HCT116 (cell line): ENCODE measurements around the gene CTBP1. TPM values are rescaled to one million over a fixed set of nuclear protein-coding genes. Genes with fewer than 3 reads are reported as not detected.

Source experiments
- ATAC-seq: fragments of 200-7000 bp; cut with Tn5 transposase; 2 replicates; pipeline ENCODE4 v1.9.1; 2020; ENCODE audit warnings: mild to moderate bottlenecking, moderate library complexity
- BruUV-seq: library from RNA; stranded (reverse); fragments of 400-500 nt; replicated peaks from 2 replicates; lab custom pipeline; 2021; lab: Mats Ljungman, UMichigan
- CTCF ChIA-PET: fragments of 300-600 bp; sonication (Branson Sonifier 250); formaldehyde crosslinking; loops from one replicate; lab custom pipeline; 2021; ENCODE audit warnings: antibody characterized with exemption; lab: Charles Lee
- POLR2A ChIA-PET: fragments of 300-600, 350-600 bp; sonication (Branson Sonifier 250); formaldehyde crosslinking; loops from one replicate; lab custom pipeline; 2021; ENCODE audit warnings: antibody characterized with exemption; lab: Charles Lee
- RAD21 ChIA-PET, 2 experiments: fragments of 300-600 bp; sonication (Branson Sonifier 250); formaldehyde crosslinking; loops; one replicate each; lab custom pipeline; 2023; ENCODE audit warnings: low total read pairs in 2 of 2; ENCODE audit not compliant: uncharacterized antibody in 2 of 2, unreplicated experiment in 2 of 2, low non-redundant PET in 1 of 2; lab: Charles Lee
- DNase-seq: peaks from one replicate; pipeline ENCODE4 v3.0.0-alpha.2; 2010; ENCODE audit warnings: low read depth, low spot score
- H2AFZ ChIP-seq: fragments of 200-600 bp; shearing (Covaris generic), sonication (generic); 2 replicates; pipeline ENCODE4 v1.6.1; 2017; ENCODE audit warnings: low read depth, mixed run types, mixed read lengths, antibody characterized with exemption, low read length; ENCODE audit not compliant: poor library complexity, severe bottlenecking
- H3K27ac ChIP-seq: 2 replicates; pipeline ENCODE4 v1.5.1; 2012; ENCODE audit warnings: low read depth, low read length
- H3K27me3 ChIP-seq: fragments of 200-600 bp; sonication (generic); 2 replicates; pipeline ENCODE4 v1.6.1; 2016; ENCODE audit warnings: mixed run types, low read length, mixed read lengths; ENCODE audit not compliant: insufficient read depth
- H3K36me3 ChIP-seq, 2 experiments: fragments of 200-500 bp in 1 of 2; fragments of 200-600 bp in 1 of 2; sonication (Bioruptor generic) in 1 of 2; sonication (generic) in 1 of 2; 2 replicates each; pipeline versions ENCODE4 v1.5.1 to v1.6.1; 2014 to 2016; ENCODE audit warnings: low read length in 2 of 2, inconsistent platforms in 1 of 2, mixed read lengths in 1 of 2, mixed run types in 1 of 2; ENCODE audit not compliant: insufficient read depth in 2 of 2, control insufficient read depth in 1 of 2
- H3K4me1 ChIP-seq, 2 experiments: fragments of 200-600 bp in 1 of 2; sonication (generic) in 1 of 2; 2 replicates each; pipeline versions ENCODE4 v1.5.1 to v1.6.1; 2012 to 2017; ENCODE audit warnings: low read length in 2 of 2, inconsistent platforms in 1 of 2, mild to moderate bottlenecking in 1 of 2, mixed read lengths in 1 of 2, mixed run types in 1 of 2, moderate library complexity in 1 of 2; ENCODE audit not compliant: insufficient read depth in 2 of 2, control insufficient read depth in 1 of 2
- H3K4me2 ChIP-seq: fragments of 200-600 bp; sonication (generic); 2 replicates; pipeline ENCODE4 v1.6.1; 2017; ENCODE audit warnings: mixed run types, low read length, mixed read lengths
- H3K4me3 ChIP-seq, 2 experiments: fragments of 200-600 bp in 1 of 2; sonication (generic) in 1 of 2; replicated peaks in 1 of 2; 2 replicates each; pipeline ENCODE4 v1.5.1; 2011 to 2016; ENCODE audit warnings: low read length in 2 of 2, control low read depth in 1 of 2, low read depth in 1 of 2, mild to moderate bottlenecking in 1 of 2, mixed read lengths in 1 of 2, mixed run types in 1 of 2
- H3K79me2 ChIP-seq: fragments of 200-600 bp; sonication (generic); 2 replicates; pipeline ENCODE4 v1.6.1; 2017; ENCODE audit warnings: mild to moderate bottlenecking, mixed run types, low read length, moderate library complexity, mixed read lengths; ENCODE audit not compliant: insufficient read depth
- H3K9ac ChIP-seq: fragments of 200-600 bp; sonication (generic); 2 replicates; pipeline ENCODE4 v1.6.1; 2016; ENCODE audit warnings: low read length, mixed read lengths
- H3K9me2 ChIP-seq: fragments of 200-600 bp; sonication (generic), shearing (Covaris generic); 2 replicates; pipeline ENCODE4 v1.6.1; 2017; ENCODE audit warnings: mixed run types, mild to moderate bottlenecking, moderate library complexity; ENCODE audit not compliant: insufficient read depth
- H3K9me3 ChIP-seq, 2 experiments: fragments of 200-500 bp in 1 of 2; fragments of 200-600 bp in 1 of 2; sonication (Bioruptor generic) in 1 of 2; sonication (generic) in 1 of 2; 2 replicates each; pipeline ENCODE4 v1.6.1; 2014 to 2017; ENCODE audit warnings: low read length in 2 of 2, mixed read lengths in 2 of 2, inconsistent platforms in 1 of 2, low read depth in 1 of 2, mild to moderate bottlenecking in 1 of 2, mixed run types in 1 of 2, moderate library complexity in 1 of 2; ENCODE audit not compliant: control insufficient read depth in 1 of 2, insufficient read depth in 1 of 2
- H4K20me1 ChIP-seq: fragments of 200-600 bp; sonication (generic), shearing (Covaris generic); 2 replicates; pipeline ENCODE4 v1.6.1; 2017; ENCODE audit warnings: mixed run types, mild to moderate bottlenecking, moderate library complexity; ENCODE audit not compliant: insufficient read depth
- ATF3 ChIP-seq: IDR thresholded peaks from 2 replicates; pipeline ENCODE4 v1.6.1; 2012
- CBX3 ChIP-seq: IDR thresholded peaks from 2 replicates; pipeline ENCODE4 v1.6.1; 2012; ENCODE audit warnings: low read depth
- CEBPB ChIP-seq: IDR thresholded peaks from 2 replicates; pipeline ENCODE4 v1.6.1; 2012; ENCODE audit warnings: low read depth
- EGR1 ChIP-seq: IDR thresholded peaks from 2 replicates; pipeline ENCODE4 v1.6.1; 2012; ENCODE audit warnings: low read depth
- ELF1 ChIP-seq: IDR thresholded peaks from 2 replicates; pipeline ENCODE4 v1.6.1; 2012; ENCODE audit warnings: low read depth, borderline replicate concordance
- EZH2 ChIP-seq: fragments of 200-600 bp; sonication (generic); IDR thresholded peaks from 2 replicates; pipeline ENCODE4 v1.6.1; 2017; ENCODE audit warnings: antibody characterized with exemption, mixed run types
- EZH2phosphoT487 ChIP-seq: fragments of 200-600 bp; IDR thresholded peaks from 2 replicates; pipeline ENCODE4 v1.6.1; 2018; ENCODE audit warnings: antibody characterized with exemption, borderline replicate concordance
- JUND ChIP-seq: IDR thresholded peaks from 2 replicates; pipeline ENCODE4 v1.6.1; 2012
- MAX ChIP-seq: IDR thresholded peaks from 2 replicates; pipeline ENCODE4 v1.6.1; 2012
- POLR2A ChIP-seq: IDR thresholded peaks from 2 replicates; pipeline ENCODE4 v1.7.0; 2011; ENCODE audit warnings: borderline replicate concordance; ENCODE audit not compliant: insufficient read depth, insufficient read length; ENCODE audit errors: extremely low read depth
- POLR2AphosphoS5 ChIP-seq: IDR thresholded peaks from 2 replicates; pipeline ENCODE4 v1.6.1; 2011; ENCODE audit warnings: mild to moderate bottlenecking, low read depth, low read length, moderate library complexity
- RAD21 ChIP-seq: IDR thresholded peaks from 2 replicates; pipeline ENCODE4 v1.6.1; 2012; ENCODE audit warnings: low read depth, mild to moderate bottlenecking
- REST ChIP-seq: IDR thresholded peaks from 2 replicates; pipeline ENCODE4 v1.6.1; 2012; ENCODE audit warnings: low read depth
- SIN3A ChIP-seq: IDR thresholded peaks from 2 replicates; pipeline ENCODE4 v1.6.1; 2012; ENCODE audit warnings: low read depth
- SRF ChIP-seq: IDR thresholded peaks from 2 replicates; pipeline ENCODE4 v1.6.1; 2012; ENCODE audit warnings: low read depth
- TCF7L2 ChIP-seq: IDR thresholded peaks from 2 replicates; pipeline ENCODE4 v1.7.0; 2011; ENCODE audit warnings: borderline replicate concordance, inconsistent platforms; ENCODE audit not compliant: insufficient read depth, insufficient read length; ENCODE audit errors: extremely low read depth
- YY1 ChIP-seq: IDR thresholded peaks from 2 replicates; pipeline ENCODE4 v1.6.1; 2011; ENCODE audit warnings: low read length, low read depth, moderate library complexity, mild to moderate bottlenecking; ENCODE audit not compliant: insufficient replicate concordance; ENCODE audit errors: extremely low read depth
- ZBTB33 ChIP-seq: IDR thresholded peaks from 2 replicates; pipeline ENCODE4 v1.6.1; 2011; ENCODE audit warnings: mild to moderate bottlenecking, low read length, moderate library complexity; ENCODE audit not compliant: insufficient replicate concordance; ENCODE audit errors: extremely low read depth
- ZFX ChIP-seq: fragments of 450-650 bp; IDR thresholded peaks from 2 replicates; pipeline ENCODE4 v1.6.1; 2017
- ZNF274 ChIP-seq: fragments of 200-500 bp; sonication (Bioruptor generic); IDR thresholded peaks from 2 replicates; pipeline ENCODE4 v1.6.1; 2014; ENCODE audit warnings: mild to moderate bottlenecking, low read depth, low read length, inconsistent platforms
- intact Hi-C: fragments of 100-400 bp; cut with micrococcal nuclease; formaldehyde crosslinking; loops from 2 replicates; pipeline ENCODE4 v1.10.0; 2022
- total RNA-seq: library from RNA; stranded (reverse); gene quantifications from one replicate; pipeline ENCODE4 v1.2.1, GENCODE V29; 2021; ENCODE audit not compliant: unreplicated experiment

CTBP1 gene
- total RNA-seq, 1 experiment from 2014 or later: 175 TPM

GRCh38 chr4:1235381-1236102 is 13.4 kb downstream of the CTBP1 start:
- H3K9me3 ChIP-seq: no peaks in the 10 kb centered on the region
- H3K4me1 ChIP-seq: no peaks in the 10 kb centered on the region
- H3K9me2 ChIP-seq: no peaks in the 10 kb centered on the region
- POLR2A ChIA-PET: no interaction called here
- no peak overlapping the region for H3K27ac ChIP-seq
- no peak overlapping the region for H3K9ac ChIP-seq
- no peak overlapping the region for H3K4me3 ChIP-seq
- CTCF ChIA-PET: no interaction called here
- ATAC-seq: no peak
- no peaks in the 10 kb centered on the region for H3K27me3 ChIP-seq
- H3K79me2 ChIP-seq: peaks cover 30% of the 10 kb centered on the region; the same call in 1 of the 2 replicates
- intact Hi-C loops: no loop called here
- TF ChIP-seq CEBPB: no peak
- TF ChIP-seq YY1: no peak
- TF ChIP-seq JUND: no peak
- TF ChIP-seq MAX: no peak
- no peak for TF ChIP-seq SRF
- no peak for TF ChIP-seq ZBTB33
- no peak for TF ChIP-seq ZNF274
- TF ChIP-seq REST: no peak
- no peak for TF ChIP-seq ATF3
- no peak for TF ChIP-seq EGR1
- no peak for TF ChIP-seq POLR2AphosphoS5
- no peak for TF ChIP-seq SIN3A
- TF ChIP-seq ELF1: no peak
- no peak for TF ChIP-seq RAD21
- TF ChIP-seq CBX3: no peak
- TF ChIP-seq POLR2A: no peak
- no peak for TF ChIP-seq TCF7L2
- TF ChIP-seq EZH2phosphoT487: no peak
- no peak for TF ChIP-seq ZFX
- TF ChIP-seq EZH2: no peak
- TF ChIP-seq, all 23 proteins: peak for 0
- Histone ChIP-seq H3K4me2 (no peak overlapping the region), H2AFZ (no peak overlapping the region), H4K20me1 (no peaks in the 10 kb centered on the region), H3K36me3 (peaks cover 20 to 35% of the 10 kb centered on the region in 2 experiments; a peak in 3 of 4 replicates)
- no peak for DNase-seq
- RAD21 ChIA-PET: no interaction called here
- BruUV-seq: no TSS peak
